Activated naive CD4-positive, alpha-beta T cell treated with anti-CD3 and anti-CD28 coated beads, Interleukin-2, amount 50 U/mL, for 72 hours (primary cell): Measurements from ENCODE around the gene GRIFIN. TPM values are rescaled to one million over a fixed set of nuclear protein-coding genes. Genes with fewer than 3 reads are reported as not detected.

Experiments used
- ATAC-seq, 2 donors: fragments of 150-1000 bp; cut with Tn5 transposase; 2 replicates each; pipeline ENCODE4 v1.10.0; 2021; ENCODE audit warnings: mild to moderate bottlenecking in 2 of 2, moderate library complexity in 2 of 2
- DNase-seq, 2 donors: peaks; one replicate each; pipeline ENCODE4 v3.0.0; 2021 to 2022; ENCODE audit warnings: low spot score in 2 of 2
- H3K27ac Mint-ChIP-seq, 2 donors: one replicate each; pipeline ENCODE4 v1.8.0; 2022; ENCODE audit warnings: mild to moderate bottlenecking in 2 of 2, mixed read lengths in 2 of 2
- H3K36me3 Mint-ChIP-seq, 2 donors: one replicate each; pipeline ENCODE4 v1.8.0; 2022; ENCODE audit warnings: mixed read lengths in 2 of 2
- H3K9me3 Mint-ChIP-seq, 2 donors: one replicate each; pipeline ENCODE4 v1.8.0; 2022; ENCODE audit warnings: mixed read lengths in 2 of 2
- total RNA-seq, 2 donors: library from RNA; stranded (reverse); gene quantifications; one replicate each; pipeline ENCODE4 v1.2.3, GENCODE V29; 2022

GRIFIN gene
- total RNA-seq, 2 donors from 2014 or later, result not detected

- no peaks in the 10 kb centered on the region for H3K36me3 Mint-ChIP-seq
- peaks cover 5 to 10% of the 10 kb centered on the region in 2 donors for H3K9me3 Mint-ChIP-seq
- no peak for DNase-seq
- H3K27ac Mint-ChIP-seq, result no peak overlapping the region
- ATAC-seq, result no peak
Observed at GRCh38 chr7:2493205-2494164, 17.3 kb upstream of the GRIFIN start.

- peaks cover 5 to 10% of the 10 kb centered on the region in 2 donors for H3K9me3 Mint-ChIP-seq
Observed at GRCh38 chr7:2492038-2492437, 15.8 kb upstream of the GRIFIN start.

GRCh38 chr7:2490181-2490651 is 14.0 kb upstream of the GRIFIN start:
- ATAC-seq, result no peak
- DNase-seq, result no peak
- no peaks in the 10 kb centered on the region for H3K36me3 Mint-ChIP-seq
- peaks cover 5 to 10% of the 10 kb centered on the region in 2 donors for H3K9me3 Mint-ChIP-seq
- no peak overlapping the region for H3K27ac Mint-ChIP-seq

More at GRCh38 chr7:2492038-2492437, 15.8 kb upstream of the GRIFIN start:
- ATAC-seq, result no peak
- H3K27ac Mint-ChIP-seq, result no peak overlapping the region
- H3K36me3 Mint-ChIP-seq, result no peaks in the 10 kb centered on the region
- no peak for DNase-seq

- ATAC-seq (no peak), DNase-seq (no peak)
- Mint-ChIP-seq H3K36me3 (no peaks in the 10 kb centered on the region), H3K27ac (no peak overlapping the region), H3K9me3 (peaks cover 5 to 10% of the 10 kb centered on the region in 2 donors)
Observed at GRCh38 chr7:2488681-2489080, 12.5 kb upstream of the GRIFIN start.

GRCh38 chr7:2488272-2488645 is 12.1 kb upstream of the GRIFIN start:
- DNase-seq, result no peak
- ATAC-seq, result no peak
- Mint-ChIP-seq H3K9me3 (peaks cover 5 to 10% of the 10 kb centered on the region in 2 donors), H3K27ac (no peak overlapping the region), H3K36me3 (no peaks in the 10 kb centered on the region)

- H3K9me3 Mint-ChIP-seq, result peaks cover 5 to 10% of the 10 kb centered on the region in 2 donors
- DNase-seq (no peak), ATAC-seq (no peak)
Observed at GRCh38 chr7:2487586-2488271, 11.5 kb upstream of the GRIFIN start.

GRCh38 chr7:2484868-2485267 is 8.7 kb upstream of the GRIFIN start:
- Mint-ChIP-seq H3K9me3 (no peaks in the 10 kb centered on the region), H3K27ac (no peak overlapping the region), H3K36me3 (peaks cover 0 to 6% of the 10 kb centered on the region in 2 donors)
- no peak for ATAC-seq
- no peak for DNase-seq

More at GRCh38 chr7:2487586-2488271, 11.5 kb upstream of the GRIFIN start:
- H3K27ac Mint-ChIP-seq, result peak overlapping the region in 1 of 2 donors; percentile 33
- peaks cover 0 to 5% of the 10 kb centered on the region in 2 donors for H3K36me3 Mint-ChIP-seq

- Mint-ChIP-seq H3K9me3 (no peaks in the 10 kb centered on the region), H3K27ac (no peak overlapping the region)
Observed at GRCh38 chr7:2483494-2483893, 7.3 kb upstream of the GRIFIN start.

GRCh38 chr7:2482725-2483451 is 6.7 kb upstream of the GRIFIN start:
- Mint-ChIP-seq H3K27ac (no peak overlapping the region), H3K36me3 (peaks cover 0 to 6% of the 10 kb centered on the region in 2 donors), H3K9me3 (no peaks in the 10 kb centered on the region)
- DNase-seq, result no peak
- no peak for ATAC-seq

More at GRCh38 chr7:2483494-2483893, 7.3 kb upstream of the GRIFIN start:
- DNase-seq (no peak), ATAC-seq (no peak)
- peaks cover 0 to 6% of the 10 kb centered on the region in 2 donors for H3K36me3 Mint-ChIP-seq

- DNase-seq (no peak), ATAC-seq (no peak)
- Mint-ChIP-seq H3K36me3 (peaks cover 0 to 6% of the 10 kb centered on the region in 2 donors), H3K27ac (no peak overlapping the region), H3K9me3 (no peaks in the 10 kb centered on the region)
Observed at GRCh38 chr7:2481195-2481594, 5.0 kb upstream of the GRIFIN start.

GRCh38 chr7:2480070-2480408 is 3.8 kb upstream of the GRIFIN start:
- Mint-ChIP-seq H3K27ac (no peak overlapping the region), H3K9me3 (no peaks in the 10 kb centered on the region), H3K36me3 (peaks cover 0 to 6% of the 10 kb centered on the region in 2 donors)
- DNase-seq, result no peak
- no peak for ATAC-seq

- H3K9me3 Mint-ChIP-seq, result no peaks in the 10 kb centered on the region
- H3K36me3 Mint-ChIP-seq, result peaks cover 0 to 6% of the 10 kb centered on the region in 2 donors
- no peak for DNase-seq
- ATAC-seq, result no peak
- no peak overlapping the region for H3K27ac Mint-ChIP-seq
Observed at GRCh38 chr7:2479276-2480069, 3.3 kb upstream of the GRIFIN start.

- Mint-ChIP-seq H3K36me3 (peaks cover 0 to 6% of the 10 kb centered on the region in 2 donors), H3K9me3 (no peaks in the 10 kb centered on the region), H3K27ac (no peak overlapping the region)
- ATAC-seq, result no peak
- no peak for DNase-seq
Observed at GRCh38 chr7:2478800-2479199, 2.6 kb upstream of the GRIFIN start.

- no peak for DNase-seq
- Mint-ChIP-seq H3K27ac (no peak overlapping the region), H3K9me3 (no peaks in the 10 kb centered on the region), H3K36me3 (peaks cover 0 to 6% of the 10 kb centered on the region in 2 donors)
- no peak for ATAC-seq
Observed at GRCh38 chr7:2478399-2478785, 2.2 kb upstream of the GRIFIN start.

- ATAC-seq (peak; percentile 97 to 98), DNase-seq (peak; percentile 66 to 78)
- Mint-ChIP-seq H3K9me3 (no peaks in the 10 kb centered on the region), H3K36me3 (peaks cover 0 to 1% of the 10 kb centered on the region in 2 donors), H3K27ac (no peak overlapping the region)
Observed at GRCh38 chr7:2477447-2478398, 1.5 kb upstream of the GRIFIN start.
